C4-2B (cell line): ENCODE results near the gene OR2G3.

Experiments used
- H3K27ac ChIP-seq: fragments of 450-650 bp; 2 replicates; pipeline ENCODE4 v1.5.1; 2017
- ZFX ChIP-seq: fragments of 450-650 bp; IDR thresholded peaks from 2 replicates; pipeline ENCODE4 v1.6.1; 2017
- TF ChIP-seq, protein P1 (sequence below): fragments of 450-650 bp; conservative IDR thresholded peaks from 2 replicates; pipeline ENCODE4 v1.5.1; 2017; ENCODE audit warnings: mild to moderate bottlenecking

The OR2G3 gene

GRCh38 chr1:247578946-247579460 is 26.4 kb upstream of the OR2G3 start:
- TF ChIP-seq, protein P1, sequence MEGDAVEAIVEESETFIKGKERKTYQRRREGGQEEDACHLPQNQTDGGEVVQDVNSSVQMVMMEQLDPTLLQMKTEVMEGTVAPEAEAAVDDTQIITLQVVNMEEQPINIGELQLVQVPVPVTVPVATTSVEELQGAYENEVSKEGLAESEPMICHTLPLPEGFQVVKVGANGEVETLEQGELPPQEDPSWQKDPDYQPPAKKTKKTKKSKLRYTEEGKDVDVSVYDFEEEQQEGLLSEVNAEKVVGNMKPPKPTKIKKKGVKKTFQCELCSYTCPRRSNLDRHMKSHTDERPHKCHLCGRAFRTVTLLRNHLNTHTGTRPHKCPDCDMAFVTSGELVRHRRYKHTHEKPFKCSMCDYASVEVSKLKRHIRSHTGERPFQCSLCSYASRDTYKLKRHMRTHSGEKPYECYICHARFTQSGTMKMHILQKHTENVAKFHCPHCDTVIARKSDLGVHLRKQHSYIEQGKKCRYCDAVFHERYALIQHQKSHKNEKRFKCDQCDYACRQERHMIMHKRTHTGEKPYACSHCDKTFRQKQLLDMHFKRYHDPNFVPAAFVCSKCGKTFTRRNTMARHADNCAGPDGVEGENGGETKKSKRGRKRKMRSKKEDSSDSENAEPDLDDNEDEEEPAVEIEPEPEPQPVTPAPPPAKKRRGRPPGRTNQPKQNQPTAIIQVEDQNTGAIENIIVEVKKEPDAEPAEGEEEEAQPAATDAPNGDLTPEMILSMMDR: no peak
- no peak for TF ChIP-seq ZFX
- H3K27ac ChIP-seq: no peak overlapping the region

- no peak within 1 kb of the TSS for H3K27ac ChIP-seq
- TF ChIP-seq, protein P1: no peak
- TF ChIP-seq ZFX: no peak
Measured at GRCh38 chr1:247588060-247588459, 17.3 kb upstream of the OR2G3 start, which contains the start of gene OR2G2. Gene OR2G2, plus strand, starts transcription at chr1:247588360. Its CDS starts 0 bp downstream, at chr1:247588360.

- TF ChIP-seq, protein P1: no peak
- TF ChIP-seq ZFX: no peak
- H3K27ac ChIP-seq: no peak overlapping the region
Measured at GRCh38 chr1:247613405-247613804, 8.0 kb downstream of the OR2G3 start.

GRCh38 chr1:247614625-247615024 is 9.2 kb downstream of the OR2G3 start:
- TF ChIP-seq ZFX: no peak
- TF ChIP-seq, protein P1: no peak
- H3K27ac ChIP-seq: no peak overlapping the region

DNA sequence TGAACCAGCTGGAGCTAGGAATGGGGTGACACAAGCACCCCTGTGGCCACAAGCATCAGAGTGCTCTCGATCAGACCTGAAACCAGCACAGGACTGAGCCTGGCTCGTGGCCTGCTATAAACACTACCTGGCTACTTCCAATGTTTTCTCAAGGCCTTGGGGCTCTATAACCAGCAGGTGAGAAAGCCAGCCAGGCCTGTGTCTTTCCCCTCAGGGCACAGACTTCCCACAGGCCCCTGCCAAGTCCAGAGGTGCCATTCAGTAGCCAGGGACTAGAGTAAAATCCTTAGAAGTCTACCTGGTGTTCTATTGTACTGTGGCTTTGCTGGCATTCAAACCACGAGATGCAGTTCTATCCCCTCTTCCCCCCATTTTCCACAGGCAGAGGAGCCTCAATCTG is 22.6 kb downstream of the OR2G3 start:
- TF ChIP-seq ZFX: no peak
- TF ChIP-seq, protein P1: no peak
- H3K27ac ChIP-seq: no peak overlapping the region

GRCh38 chr1:247638011-247638410 is 32.6 kb downstream of the OR2G3 start:
- no peak for TF ChIP-seq ZFX
- TF ChIP-seq, protein P1: no peak
- H3K27ac ChIP-seq: no peak overlapping the region

- TF ChIP-seq, protein P1: no peak
- TF ChIP-seq ZFX: no peak
- H3K27ac ChIP-seq: no peak overlapping the region
Measured at GRCh38 chr1:247638781-247639180, 33.4 kb downstream of the OR2G3 start.
